ENCODE results near the gene NOL4L.

DNA sequence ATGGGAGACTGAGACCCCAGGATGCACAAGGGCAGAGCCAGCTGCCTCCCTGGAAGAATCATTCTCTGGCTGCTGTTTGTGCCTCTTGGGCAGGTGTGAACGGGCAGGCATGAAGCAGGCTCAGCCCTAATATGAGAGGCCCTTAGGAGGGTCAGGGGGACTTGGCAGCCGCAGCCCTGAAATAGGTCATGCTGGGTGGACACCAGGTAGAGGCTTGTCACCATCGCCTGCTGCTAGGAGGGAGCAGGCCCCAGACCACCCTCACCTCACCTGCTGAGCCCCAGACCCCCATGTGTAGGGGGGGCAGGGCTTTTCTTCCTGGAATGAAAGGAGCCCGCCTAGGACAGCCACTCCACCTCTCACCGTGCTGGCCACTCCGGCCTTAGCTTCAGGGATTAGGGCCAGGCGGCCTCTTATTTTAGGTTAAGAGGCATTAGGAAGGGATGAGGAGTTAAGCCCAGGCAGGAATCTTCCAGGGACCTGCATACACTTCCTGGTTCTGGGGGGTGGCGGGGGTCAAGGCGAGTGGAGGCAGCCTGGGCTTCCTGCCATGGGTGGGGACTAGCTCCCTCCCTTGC, 134.6 kb downstream of the NOL4L start:
- TF ChIP-seq, protein P1, sequence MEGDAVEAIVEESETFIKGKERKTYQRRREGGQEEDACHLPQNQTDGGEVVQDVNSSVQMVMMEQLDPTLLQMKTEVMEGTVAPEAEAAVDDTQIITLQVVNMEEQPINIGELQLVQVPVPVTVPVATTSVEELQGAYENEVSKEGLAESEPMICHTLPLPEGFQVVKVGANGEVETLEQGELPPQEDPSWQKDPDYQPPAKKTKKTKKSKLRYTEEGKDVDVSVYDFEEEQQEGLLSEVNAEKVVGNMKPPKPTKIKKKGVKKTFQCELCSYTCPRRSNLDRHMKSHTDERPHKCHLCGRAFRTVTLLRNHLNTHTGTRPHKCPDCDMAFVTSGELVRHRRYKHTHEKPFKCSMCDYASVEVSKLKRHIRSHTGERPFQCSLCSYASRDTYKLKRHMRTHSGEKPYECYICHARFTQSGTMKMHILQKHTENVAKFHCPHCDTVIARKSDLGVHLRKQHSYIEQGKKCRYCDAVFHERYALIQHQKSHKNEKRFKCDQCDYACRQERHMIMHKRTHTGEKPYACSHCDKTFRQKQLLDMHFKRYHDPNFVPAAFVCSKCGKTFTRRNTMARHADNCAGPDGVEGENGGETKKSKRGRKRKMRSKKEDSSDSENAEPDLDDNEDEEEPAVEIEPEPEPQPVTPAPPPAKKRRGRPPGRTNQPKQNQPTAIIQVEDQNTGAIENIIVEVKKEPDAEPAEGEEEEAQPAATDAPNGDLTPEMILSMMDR (IDR thresholded peaks at IDR 0.05 in 8 of 11, conservative IDR thresholded peaks at IDR 0.05 in 3 of 11), result no peak
- peak in 2 of 3 donors; percentile 29 to 40 for TF ChIP-seq POLR2AphosphoS5 (IDR thresholded peaks at IDR 0.05)
- no peak for TF ChIP-seq POLR2A (IDR thresholded peaks at IDR 0.05)
